Body of pancreas (tissue), 4 donors: ENCODE results near the gene KDM4B.

Source experiments
- CTCF ChIP-seq, 7 experiments: fragments of 450-650 bp in 4 of 7; fragments of 200-600 bp in 3 of 7; sonication (generic) in 3 of 7; IDR thresholded peaks; one replicate each; pipeline ENCODE4 v1.5.1; 2016 to 2019; ENCODE audit warnings: antibody characterized with exemption in 7 of 7
- POLR2A ChIP-seq, 3 donors: fragments of 450-650 bp; IDR thresholded peaks; one replicate each; pipeline ENCODE4 v1.6.1; 2016; ENCODE audit warnings: antibody characterized with exemption in 3 of 3, mild to moderate bottlenecking in 2 of 3

- TF ChIP-seq CTCF (IDR thresholded peaks at IDR 0.05) = no peak
- TF ChIP-seq POLR2A (IDR thresholded peaks at IDR 0.05) = no peak
These were observed 160.1 kb downstream of the KDM4B start for GRCh38 chr19:5128936-5129389.
